ENCODE measurements around the gene CNDP1.

DNA sequence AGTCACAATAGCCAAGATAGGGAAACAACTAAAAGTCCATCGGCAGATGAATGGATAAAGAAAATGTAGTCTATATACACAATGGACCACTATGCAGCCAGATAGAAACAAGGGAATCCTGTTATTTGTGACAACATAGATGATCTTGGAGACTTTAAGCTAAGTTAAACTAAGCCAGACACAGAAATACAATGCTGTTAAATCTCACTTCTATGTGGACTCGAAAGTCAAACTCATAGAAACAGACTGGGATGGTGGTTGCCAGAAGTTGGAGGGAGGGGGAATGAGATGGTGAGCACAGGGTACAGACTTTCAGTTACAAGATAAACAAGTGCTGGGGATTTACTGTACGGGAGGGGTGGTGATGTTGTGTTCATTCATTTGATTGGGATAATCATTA is 5.4 kb upstream of the CNDP1 start:
- TF ChIP-seq, protein P1, sequence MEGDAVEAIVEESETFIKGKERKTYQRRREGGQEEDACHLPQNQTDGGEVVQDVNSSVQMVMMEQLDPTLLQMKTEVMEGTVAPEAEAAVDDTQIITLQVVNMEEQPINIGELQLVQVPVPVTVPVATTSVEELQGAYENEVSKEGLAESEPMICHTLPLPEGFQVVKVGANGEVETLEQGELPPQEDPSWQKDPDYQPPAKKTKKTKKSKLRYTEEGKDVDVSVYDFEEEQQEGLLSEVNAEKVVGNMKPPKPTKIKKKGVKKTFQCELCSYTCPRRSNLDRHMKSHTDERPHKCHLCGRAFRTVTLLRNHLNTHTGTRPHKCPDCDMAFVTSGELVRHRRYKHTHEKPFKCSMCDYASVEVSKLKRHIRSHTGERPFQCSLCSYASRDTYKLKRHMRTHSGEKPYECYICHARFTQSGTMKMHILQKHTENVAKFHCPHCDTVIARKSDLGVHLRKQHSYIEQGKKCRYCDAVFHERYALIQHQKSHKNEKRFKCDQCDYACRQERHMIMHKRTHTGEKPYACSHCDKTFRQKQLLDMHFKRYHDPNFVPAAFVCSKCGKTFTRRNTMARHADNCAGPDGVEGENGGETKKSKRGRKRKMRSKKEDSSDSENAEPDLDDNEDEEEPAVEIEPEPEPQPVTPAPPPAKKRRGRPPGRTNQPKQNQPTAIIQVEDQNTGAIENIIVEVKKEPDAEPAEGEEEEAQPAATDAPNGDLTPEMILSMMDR (IDR thresholded peaks at IDR 0.05; ENCODE audit: insufficient read depth, low read depth, low read length) = no peak
- TF ChIP-seq EZH2 (IDR thresholded peaks at IDR 0.05; ENCODE audit: insufficient read depth, low read length) = no peak
